HG02973 (cell line): ENCODE results near the gene KHDC4.
A peak's percentile ranks its signal among the peaks of the same experiment; 100 is the strongest.

Experiments used
- ATAC-seq: cut with Tn5 transposase; IDR thresholded peaks from one replicate; pipeline ENCODE4 v1.9.1; 2021; ENCODE audit warnings: moderate library complexity; ENCODE audit not compliant: unreplicated experiment

The KHDC4 gene

DNA sequence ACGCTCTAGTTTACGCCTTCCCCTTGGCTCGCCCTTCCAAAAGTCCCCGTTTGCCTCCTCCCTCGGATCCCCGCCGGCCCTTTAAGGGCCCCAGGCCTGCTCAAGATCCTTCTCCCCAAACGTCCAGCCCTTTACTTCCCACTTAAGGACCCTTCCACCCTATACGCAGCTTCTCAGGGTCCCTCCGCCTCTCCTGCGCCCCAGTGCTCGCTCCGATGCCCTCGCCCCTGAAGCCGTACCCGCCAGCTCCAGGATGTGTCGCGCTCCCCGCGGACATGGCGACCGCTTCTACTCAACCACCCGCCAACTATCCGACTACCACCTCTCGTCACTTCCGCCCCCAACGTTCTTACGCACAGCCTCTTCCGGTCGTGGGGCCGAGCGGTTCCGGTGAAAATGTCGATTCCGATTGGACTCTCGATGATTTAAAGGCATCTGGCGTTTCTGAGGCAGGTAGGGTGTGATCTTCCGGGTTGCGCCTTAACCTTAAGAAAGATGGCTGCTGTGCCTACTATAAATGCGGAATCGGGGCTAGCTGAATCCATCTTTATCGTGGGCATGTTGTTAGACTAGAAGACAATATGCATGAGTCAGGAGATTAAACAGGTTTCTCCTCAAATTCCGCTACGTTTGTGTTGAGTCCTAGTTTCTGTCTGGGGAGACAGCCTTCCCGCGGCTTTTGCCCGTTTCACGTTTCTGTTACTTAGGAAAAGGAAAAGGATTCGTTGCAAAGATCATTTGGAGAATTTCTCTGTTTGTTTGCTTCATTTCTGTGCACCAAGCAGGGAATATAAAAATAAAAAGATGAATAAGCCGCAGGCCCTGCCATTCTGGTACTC lies at the start of gene KHDC4:
KHDC4 (minus strand) TSS at position 317 of the 839 bp plus-strand sequence; CDS start at position 277, 40 bp downstream.
- peak; percentile 89 for ATAC-seq

DNA sequence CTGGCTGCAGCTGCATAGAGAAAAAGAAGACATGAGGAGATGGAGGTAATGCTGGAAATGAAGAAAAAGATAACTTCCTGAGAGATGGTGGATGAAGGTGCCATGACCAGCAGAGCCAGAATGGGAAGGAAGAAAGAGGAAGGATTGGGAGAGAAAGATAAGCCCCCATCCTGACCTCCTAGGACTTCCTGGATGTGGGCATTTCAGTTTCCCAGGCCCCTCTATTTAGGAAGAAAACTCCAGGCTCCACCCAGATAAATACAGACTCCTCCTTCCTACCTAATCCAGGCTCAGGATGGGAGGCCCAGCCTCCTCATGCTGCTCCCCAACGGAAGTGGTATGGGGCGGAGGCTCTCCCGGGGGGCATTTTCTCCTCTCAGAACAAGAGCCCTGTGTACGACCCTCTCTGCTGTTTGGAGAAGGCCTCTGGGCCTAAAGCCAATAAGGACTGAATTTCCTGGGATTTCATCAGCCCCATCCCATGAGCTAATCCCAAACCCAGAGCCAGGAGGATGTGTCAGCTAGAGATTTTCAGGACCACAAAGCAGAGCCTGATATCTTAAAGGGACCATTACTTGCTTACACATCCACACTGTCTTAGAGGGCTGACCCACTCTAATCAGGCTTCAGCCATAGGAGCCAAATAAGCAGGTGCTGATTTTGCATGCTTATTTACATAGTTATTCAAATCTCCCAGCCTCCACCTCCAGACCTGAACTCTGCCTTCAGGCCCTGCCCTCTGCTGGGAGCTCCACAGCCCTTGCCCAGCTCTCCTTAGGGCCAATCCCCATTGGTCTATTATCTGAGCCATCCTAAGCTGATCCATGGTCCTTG lies 49.2 kb upstream of the KHDC4 start:
- peak; percentile 38 for ATAC-seq

DNA sequence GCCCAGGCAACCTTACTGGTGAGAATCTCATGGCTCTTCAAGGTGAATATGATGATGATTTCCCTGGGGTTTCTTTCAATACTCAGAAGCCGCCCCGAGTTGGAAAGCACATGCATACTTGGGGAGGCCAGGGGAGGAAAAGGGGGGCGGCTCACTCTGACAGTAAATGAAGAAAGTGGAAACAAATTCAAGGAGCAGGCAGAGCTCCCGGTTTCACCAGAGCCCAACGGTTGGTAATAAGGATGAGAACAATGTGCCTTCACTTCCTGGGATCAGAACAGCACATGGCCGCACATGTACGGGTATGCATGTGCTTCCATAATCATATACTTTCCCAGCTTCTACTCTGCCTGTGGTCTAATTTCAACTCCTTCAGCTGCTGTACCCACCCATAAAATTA lies 47.9 kb upstream of the KHDC4 start:
- ATAC-seq, result no peak

DNA sequence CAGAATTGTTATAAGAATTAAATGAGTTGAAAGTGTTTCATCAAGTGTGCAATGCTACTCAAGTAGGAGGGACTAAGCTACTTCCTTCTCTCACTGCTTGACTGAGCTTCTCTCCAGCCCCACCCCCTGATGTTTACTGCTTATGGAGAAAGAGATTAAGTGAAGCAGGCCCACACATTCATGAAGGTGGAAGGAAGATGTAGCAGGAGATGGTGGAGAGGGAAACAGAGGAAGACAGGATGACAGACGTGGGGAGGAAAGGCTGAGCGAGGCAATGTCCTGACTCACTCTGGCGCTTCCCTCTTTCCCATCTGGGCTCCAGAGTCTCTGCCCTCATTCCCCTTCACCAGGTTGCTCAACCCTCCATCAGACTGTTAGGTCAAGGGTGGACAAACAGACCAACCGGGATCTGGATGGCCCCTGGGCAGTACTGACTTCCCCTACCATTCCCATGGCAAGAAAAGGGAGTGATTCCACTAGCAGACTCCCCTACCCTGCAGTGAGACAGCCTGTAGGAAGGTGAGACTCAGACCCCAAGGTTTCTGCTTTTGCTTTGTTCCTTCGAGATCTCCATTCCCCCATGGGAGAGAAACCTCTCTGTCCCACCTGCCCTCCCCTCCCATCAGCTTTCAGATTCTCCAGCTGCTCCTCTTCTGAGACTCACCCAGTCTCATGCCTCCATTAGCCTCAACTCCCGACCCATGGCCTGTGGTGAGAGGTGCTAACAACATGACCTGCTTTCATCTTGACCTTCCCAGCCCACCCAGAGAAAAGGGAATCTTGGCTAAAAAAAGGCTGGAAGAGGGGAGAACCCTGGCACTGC lies 47.3 kb upstream of the KHDC4 start:
- no peak for ATAC-seq

DNA sequence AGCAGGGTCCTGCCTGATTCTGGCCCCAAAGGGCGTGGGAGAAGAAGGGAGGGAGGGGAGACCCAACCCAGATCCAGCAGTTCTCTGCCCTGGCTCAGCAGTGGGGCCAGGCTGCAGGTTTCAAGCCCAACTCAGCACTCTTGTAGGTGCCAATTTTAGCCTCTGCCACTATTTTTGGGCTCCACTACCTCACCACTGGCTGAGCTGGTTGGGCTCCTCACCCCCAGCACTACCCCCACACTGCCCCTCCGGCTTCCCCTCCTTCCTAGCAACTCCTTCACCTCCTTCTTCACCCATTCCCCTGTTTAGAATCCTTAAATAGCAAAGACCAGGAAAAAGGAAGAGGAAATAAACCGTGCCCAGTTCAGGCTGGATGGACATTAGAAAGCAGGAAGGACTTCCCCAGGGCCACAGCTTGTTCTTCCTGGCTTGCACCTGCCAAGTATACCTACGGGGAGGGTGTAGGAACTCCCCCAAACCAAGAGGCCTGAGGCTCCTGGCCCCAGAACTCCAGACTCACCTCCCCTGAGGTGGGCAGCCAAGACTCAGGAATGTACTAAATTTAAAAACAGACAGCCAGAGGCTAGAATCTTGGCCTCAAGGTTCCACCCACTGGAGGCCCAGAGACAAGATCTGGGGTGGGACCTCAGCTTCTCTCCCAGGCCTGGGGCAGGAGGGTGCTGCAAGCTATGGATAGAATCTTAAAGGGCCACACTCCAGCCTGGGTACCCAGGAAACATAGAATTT lies 45.6 kb upstream of the KHDC4 start:
- no peak for ATAC-seq

DNA sequence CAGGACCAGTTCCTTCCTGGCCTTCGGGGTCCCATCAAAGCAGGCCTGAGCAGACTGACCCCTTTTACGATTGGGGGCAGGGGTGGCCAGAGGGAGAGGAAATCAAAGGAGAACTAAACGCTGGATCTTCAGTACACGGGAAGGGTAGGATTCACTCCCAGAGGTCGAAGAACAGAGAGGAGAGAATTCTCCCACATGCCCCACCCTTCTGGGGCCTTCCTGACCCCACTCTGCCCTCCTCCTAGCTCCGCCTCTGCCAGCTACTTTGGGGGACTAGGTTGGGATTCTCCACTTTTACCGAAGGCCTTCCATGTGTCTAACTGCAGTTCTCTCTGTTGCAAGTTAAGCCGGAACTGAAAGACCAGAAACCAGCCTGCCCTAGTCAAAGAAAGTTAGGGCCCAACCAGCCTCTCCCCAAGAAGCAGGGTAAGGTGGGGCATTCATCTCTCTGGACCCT lies 44.8 kb upstream of the KHDC4 start:
- no peak for ATAC-seq

DNA sequence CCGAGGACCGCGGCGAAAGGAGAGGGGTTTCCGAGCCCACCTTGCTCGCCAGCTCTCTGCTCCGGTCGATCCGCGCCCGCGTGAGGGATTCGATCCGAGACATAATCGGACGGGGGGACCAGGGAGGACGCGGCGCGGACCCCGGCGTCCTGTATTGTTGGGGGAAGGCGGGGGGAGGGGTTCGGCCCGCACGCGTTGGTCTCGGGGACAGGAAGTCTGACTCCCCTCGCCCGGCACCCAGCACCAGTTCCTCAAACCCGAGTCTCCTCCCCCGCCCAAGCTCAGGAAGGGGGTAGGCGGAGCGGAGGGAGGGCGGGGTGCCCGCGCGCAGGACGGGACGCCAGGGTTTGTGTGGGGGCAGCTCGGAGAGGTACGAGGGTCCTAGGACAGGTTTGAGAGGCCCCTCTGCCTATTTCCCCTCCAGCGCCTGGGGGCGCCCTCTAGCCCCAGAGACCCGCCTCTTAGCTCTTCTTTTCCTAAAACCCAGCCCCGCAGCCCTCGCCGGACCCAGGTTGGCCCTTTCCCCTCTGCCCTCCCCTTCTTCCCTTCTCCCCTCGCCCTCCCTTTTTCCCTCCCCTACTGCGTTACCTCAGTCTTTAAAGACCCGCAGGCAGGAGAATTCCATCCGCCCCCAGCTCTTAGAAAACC lies 44.2 kb upstream of the KHDC4 start, which contains the start of gene ARHGEF2:
ARHGEF2 (minus strand) TSS at position 223 of the 648 bp plus-strand sequence; CDS start at position 103, 120 bp downstream.
- ATAC-seq, result no peak

DNA sequence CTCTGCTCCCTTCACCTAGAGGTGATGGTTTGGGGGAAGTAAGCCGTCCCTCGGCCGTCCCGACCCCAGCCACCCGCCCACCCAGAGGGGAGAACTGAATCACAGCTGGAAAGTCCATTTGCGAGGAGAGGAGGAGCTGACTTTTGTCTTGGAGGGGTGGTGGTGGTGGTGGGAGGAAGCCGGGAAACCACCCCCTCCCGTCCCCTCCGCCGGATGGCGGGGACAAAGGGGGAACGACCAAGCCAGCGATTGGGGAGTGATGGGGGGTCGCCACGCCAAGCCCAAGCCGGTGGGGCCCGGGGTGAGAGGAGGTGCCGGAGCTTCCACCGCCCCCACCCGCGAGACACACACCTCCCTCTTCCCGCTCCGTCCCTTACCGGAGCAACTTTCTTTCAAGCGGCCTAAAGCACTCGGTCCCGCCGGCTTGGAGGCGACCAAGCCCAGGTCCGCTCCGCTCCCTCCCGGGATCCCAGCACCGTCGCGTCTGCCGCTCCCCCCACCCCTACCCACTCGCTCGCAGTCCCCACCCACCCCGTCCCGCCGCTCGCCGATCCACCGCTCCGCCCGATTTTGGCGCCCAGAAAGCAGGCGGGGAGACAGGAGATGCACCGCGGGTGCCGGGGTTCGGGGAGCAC lies 43.6 kb upstream of the KHDC4 start:
- ATAC-seq, result no peak

DNA sequence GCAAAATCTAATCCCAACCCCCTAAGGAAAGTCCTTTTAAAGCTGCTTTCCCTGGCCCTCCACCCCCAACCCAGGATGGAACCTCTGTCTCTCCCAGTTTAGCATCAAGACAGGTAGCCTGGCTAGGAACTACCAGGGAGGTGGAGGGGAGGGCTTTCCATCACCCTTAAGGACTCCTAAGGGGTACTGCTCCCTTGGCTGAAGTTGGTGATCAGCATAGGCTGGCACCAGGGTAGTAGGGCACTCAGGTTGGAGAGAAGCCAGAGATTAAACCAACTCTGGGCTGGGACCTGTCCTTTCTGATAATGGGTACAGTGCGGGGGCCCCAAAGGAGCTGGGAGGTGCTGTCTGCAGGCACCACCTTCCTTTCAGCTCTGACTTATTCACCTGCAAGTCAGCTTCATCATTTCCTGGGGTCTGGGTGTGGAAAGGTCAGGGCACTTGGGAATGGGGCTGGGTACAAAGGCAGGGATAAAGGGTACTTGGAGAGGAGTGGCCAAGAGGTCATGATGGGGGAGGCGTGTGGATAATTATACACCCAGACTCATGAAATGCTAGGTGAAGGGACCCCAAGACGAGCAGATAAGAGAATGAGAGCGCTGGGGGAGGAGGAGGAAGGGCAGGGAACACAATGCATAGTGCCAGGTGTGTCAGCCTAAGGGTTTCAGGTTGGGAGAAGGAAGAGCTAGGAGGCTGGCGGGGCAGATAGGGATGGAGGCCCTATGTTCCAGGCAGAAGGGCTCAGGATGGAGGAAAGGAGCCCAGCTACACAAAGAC lies 42.9 kb upstream of the KHDC4 start:
- no peak for ATAC-seq

DNA sequence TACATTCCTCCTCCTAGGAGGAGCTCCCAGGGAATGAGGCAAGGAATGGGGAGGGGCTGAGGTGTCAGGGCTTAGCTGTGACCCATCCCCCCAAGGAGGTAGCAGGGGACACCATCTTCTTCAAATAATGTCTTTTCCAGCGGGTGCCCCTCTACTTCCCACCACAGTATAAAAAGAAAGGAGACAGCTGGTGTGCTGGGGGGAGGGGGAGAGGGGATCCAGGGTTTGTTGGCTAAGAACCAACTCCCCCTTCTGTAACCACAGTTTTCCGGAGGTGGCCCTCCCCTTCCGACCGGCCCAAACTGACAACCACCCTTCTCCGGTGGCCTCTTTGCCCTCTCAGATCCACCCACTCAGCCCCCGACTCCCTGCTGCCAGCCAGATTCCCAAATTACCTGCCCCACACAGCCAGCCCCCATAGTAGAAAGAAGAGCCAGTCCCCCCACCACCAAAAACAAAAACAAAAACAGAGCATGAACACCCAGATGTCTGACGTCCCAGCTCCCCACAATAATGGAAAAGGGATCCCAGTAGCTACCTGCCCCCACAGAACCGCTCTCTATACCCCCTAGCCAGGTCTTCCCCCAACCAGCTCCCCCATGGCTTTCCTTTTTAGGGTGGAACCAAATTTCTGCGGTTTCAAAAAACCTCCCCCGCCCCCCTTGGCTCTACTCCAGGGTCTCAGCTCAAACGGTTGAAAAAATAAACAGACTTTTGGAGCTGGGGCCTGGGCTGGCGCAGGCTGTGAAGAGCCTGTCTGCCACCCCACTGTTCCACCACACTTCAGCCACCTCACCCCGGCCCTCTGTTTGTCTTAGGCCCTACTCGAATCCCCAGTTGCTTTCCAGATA lies 42.1 kb upstream of the KHDC4 start:
- no peak for ATAC-seq

DNA sequence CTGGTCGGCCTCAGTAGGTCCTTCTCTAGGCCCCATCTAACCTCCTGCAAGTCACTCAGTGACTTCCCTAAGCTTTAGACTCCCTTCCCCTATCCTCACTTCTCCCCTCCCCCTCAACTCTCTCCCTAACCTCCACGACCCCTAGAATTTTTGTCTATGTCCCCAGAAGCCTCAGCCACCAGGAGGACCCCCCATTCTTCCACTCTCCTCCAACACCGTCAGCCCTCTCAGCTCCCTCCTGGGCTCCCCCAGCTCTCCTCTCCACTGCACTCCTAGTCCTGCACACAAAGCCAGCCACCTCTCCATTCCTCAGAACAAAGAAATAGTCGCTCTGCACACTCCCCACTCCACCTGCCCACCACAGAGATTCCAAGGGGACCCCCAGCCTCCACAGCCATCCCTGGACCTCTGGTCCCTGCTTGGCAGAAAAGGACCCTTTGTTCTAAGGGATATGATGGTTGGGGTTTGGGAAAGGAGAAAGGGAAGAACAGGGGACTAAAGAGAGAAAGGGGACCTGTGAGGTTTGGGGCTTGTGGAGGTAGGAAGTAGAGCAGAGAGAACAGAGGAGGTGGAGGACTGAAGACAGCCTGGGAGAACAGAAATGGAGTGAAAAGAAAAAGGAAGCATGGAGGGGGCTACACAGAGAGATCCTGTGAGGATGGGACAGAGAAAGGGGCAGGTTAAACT lies 41.3 kb upstream of the KHDC4 start:
- no peak for ATAC-seq

DNA sequence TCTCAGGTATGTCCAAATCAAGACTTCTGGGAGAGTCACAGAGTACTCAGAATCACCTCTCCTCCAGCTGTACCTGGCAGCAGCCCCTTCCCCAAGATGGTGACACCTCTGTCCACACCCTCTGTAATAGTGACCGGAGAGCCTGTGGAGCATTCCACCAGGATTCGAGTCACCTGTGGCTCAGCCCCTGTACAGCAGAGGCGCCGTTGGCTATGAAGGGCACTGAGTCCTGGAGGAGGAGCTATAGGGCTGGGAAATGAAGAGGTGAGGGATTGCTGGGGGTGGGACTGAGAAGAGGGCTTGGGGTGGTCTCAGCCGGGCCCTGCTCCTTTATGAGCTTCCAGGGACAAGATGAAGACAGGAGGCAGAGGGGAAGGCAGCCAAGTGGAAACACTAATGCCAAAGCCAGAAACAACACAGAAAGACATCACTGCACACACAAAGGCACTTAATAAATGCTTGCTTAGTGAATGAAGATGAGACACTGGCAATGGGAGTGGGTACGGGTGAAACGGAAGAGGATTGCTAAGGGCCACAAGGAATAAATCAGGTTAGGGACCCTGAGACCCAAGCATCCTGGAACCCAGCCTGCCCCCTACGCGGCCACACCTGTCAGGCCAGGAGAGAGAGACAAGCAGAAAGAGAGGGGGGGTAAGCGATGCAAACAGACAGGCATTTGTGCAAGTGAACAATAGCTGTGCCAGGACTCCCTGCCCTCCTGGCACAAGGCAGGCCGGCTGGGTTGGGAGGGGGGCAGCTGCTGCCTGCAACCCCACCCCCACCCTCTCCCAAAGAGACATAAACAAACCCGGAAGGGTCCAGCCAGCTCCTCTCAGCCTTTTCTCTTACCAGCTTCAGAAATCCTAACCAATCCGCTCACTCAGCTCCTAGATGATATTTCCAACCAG lies 40.2 kb upstream of the KHDC4 start:
- no peak for ATAC-seq

DNA sequence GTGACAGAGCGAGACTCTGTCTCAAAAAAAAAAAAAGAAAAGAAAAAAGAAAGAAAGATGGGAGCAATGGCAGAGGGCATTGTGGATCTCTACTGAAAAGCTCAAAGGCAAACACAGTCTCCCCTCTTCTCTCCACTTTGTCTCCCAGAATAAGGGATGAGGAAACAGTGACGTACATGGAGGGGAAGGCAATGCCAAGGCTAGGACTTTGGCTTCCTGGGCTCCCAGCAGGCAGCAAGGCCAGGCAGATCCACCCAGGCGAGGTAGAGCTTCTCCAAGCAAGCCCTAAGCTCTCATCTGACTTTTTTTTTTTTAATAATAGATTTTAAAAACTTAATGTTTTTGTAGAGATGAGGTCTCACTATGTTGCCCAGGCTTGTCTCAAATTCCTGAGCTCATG lies 39.5 kb upstream of the KHDC4 start:
- no peak for ATAC-seq

DNA sequence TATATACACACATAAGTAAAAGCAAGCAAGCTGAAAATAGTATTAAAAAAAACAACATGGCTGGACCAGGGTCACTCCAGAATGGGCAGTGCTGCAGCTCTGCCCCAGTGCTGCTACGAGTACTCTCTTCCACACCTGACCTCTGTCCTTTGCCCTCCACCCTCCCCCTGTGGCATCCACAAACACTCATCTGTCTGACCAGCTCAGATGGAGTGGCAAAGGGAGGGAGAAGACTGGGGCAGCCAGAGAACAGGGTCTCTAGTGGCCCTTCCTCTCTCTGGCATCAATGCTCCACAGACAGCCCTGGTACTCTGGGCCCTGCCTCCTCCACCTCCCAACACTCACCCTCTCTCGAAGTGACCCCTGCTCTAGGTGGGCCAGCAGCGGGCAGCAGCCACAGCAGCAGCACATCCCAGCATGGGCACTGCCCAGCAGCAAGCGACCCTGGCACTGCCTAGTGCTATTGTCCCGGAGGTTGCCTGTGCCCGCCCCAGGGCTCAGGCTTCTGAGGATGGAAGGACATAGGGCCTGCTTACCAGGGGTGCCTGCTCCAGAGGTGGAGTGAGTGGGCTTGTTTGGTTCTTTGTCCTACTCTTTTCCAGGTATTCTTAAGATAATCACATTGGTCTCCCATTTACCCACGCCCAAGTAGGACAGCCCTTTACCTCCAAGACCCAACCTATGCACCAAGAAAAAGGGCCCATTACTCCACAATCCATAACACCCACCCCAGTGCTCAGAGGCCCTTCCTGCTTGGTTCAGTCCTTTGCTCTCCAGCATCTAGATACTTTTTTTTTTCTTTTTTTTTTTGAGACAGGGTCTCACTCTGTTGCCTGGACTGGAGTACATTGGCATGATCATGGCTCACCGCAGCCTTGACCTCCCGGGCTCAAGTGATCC lies 37.9 kb upstream of the KHDC4 start:
- no peak for ATAC-seq
